Measurements from ENCODE around the gene EFCAB11. TPM values are rescaled to one million over a fixed set of nuclear protein-coding genes. Genes with fewer than 3 reads are reported as not detected.

EFCAB11 gene, protein sequence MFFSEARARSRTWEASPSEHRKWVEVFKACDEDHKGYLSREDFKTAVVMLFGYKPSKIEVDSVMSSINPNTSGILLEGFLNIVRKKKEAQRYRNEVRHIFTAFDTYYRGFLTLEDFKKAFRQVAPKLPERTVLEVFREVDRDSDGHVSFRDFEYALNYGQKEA
- total RNA-seq (ENCODE audit: insufficient read depth, low replicate concordance): 15.9 TPM

GRCh38 chr14:89954070-89955021 is at the start of gene EFCAB11:
TSS of gene EFCAB11 (minus strand) at chr14:89954730. CDS start at chr14:89954660, 70 bp downstream.
- peak; percentile 100 for DNase-seq (ENCODE audit: low spot score)

DNA sequence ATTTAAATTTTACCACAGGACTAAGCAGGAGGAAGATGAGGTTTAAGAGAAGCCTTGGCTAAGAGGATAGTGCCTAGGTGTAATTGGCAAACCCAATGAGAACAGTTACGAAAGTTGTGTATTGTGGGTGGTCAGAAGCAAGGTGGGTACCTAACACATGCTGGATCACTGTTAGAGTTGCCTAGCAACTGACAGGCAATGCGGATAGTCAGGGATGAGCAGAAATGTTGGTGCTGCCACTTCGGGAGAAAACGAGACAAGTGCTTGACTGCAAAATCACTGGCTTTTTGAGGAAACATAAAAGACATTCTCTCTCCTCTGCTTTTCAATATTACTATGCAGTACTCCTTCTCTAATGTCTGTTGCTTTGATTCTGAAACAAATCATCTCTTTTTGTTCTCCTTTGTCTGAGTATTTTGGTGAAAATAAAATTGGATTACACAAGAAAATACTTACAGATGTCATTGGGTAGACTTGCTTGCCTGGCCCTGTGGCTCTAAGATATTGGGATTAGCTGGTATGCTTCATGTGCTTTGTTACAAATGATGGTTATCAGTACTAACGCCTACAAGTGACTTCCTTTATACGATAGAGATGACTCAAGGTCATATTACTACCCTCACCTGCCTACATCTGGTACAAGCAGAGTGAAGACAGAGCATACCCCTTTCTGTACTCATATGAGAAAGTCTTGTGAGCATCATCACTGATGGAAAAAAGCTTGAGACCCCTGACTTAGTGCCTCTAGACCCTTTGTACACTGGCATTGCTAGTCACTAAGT is 49.2 kb upstream of the EFCAB11 start:
- DNase-seq (ENCODE audit: low spot score): no peak

DNA sequence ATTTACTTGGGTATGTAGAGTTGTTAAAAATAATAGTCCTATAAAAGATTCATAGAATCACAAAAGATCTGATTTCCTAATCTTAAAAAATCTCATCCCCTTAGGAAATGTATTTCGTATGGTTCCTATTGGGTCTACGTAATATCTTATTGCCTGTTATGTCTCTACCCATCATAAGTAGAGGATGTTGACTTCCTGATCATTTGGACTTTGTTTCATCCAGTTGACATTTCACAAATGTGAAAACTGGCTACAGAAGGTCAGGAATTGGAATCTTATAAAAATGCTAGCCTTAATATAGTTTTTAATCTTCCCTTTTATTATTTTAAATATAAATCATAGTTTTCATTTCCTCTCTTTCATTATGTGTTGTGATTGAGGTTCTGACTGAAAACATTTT is 46.4 kb upstream of the EFCAB11 start:
- no peak for DNase-seq (ENCODE audit: low spot score)

DNA sequence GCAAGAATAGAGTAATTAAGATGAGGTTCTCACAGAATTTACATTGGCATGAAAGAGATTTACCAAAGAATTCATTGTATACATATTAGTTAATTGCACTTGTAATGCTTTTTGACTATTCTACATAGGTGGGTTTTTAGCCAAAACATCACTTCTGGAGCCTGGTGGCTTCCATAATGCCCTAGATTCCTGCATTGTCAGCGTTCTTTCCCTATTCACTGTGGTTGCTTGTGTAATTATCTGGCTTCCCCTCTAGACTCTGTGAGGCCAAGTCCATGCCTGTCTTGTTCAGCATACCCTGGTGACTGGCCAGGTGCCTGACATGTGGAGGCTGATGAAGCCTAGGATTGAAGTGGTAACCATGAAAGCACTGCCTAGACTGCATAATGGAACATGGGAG is 42.4 kb upstream of the EFCAB11 start:
- no peak for DNase-seq (ENCODE audit: low spot score)

- DNase-seq (ENCODE audit: low spot score): no peak
Measured at GRCh38 chr14:89992273-89992672, 37.7 kb upstream of the EFCAB11 start.

DNA sequence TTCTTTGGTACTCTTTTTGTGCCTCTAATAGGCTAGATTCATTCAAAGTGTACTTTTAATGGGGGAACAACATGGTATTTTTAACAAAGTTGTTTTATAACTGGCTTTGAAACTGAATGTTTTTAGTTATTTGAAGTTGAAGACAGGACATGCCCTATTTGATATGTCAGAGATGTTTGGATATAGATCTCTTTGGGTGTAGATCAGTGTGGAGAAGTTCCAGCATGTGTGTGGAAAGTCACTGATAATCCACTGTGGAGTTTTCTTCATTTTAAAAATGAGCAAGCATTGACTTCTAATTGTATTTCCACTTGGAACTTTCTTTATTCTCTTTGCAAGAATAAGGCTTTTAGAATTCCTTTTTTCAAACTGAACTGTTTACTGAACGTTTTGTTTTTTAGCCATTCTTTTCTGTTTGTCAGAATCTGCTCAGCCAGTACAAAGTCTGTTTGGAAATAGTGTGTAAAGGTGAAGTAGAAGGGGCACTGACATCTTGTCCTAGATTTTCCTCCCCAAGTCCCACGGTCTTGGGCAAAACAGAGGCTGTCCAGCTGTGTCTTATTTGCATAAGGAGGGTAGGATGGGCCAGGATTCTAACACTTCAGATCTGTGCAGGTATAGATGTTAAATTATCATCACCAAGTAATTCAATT is 36.2 kb upstream of the EFCAB11 start:
- DNase-seq (ENCODE audit: low spot score): no peak

DNA sequence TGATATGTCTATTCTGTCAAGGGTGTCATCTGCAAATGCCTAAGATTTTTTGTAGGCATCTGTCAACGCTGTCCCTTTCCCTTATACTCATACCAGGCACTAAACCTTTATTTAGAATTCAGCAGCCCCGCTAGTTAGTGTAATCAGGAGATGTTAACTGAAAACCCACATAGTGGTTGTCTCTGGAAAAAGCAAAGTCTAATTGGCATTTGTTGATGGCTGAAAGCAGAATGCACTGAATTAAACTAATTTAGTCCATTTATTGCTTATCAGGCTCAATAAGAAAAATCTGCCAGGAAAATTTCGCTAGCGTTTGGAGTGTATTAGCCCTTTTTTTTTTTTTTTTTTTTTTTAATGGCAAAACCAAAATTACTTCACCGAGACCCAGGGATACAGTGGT is 35.7 kb upstream of the EFCAB11 start:
- DNase-seq (ENCODE audit: low spot score): no peak

GRCh38 chr14:89988787-89989186 is 34.3 kb upstream of the EFCAB11 start:
- no peak for DNase-seq (ENCODE audit: low spot score)

DNA sequence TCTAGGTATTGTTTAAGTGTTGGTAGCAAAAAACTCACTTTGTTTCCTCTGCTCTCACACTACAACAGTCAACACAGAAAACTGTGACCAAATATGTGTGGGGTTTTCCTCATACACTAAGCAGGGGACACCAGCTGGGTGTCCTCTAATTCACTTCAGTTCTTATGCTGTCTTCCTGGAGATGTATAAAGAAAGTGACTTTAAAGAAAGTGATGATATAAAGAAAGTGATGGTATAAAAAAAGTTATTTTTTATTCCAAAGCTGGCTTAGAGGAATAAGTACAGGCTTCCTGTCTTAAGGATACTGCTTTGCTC is 32.6 kb upstream of the EFCAB11 start:
- DNase-seq (ENCODE audit: low spot score): no peak

DNA sequence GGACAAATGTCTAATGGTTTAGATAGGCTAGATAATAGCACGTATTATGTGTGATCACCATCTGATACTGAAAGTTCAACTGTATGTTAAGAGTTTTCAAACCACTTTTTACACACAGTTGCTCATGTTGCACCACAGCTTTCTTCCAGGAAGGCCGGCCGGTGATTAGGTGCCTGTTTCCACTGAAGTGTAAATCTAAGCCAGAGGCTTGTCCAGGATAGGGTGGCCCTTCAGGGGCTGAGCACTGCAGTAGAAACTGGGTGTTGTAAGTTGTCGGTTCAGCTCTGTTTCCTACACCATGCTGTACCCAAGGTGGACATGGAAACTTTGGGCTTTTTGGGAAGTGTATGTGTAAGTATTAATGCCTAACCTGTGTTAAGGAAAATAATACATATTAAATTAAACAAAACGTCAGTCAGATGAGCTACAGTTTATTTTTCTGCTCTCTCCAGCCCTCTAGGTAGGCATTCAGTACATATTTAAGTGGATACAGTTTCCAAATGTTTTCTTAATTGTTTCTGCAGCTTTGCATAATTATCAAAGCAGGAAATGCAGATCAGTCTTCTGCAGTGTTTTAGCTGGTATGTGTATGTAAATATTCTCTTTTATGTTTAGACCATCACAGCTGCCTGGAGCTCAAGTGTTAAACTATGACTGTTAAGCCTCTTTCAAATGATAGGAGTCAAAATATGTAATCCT is 32.1 kb upstream of the EFCAB11 start:
- DNase-seq (ENCODE audit: low spot score): no peak

GRCh38 chr14:89983375-89983774 is 28.8 kb upstream of the EFCAB11 start:
- no peak for DNase-seq (ENCODE audit: low spot score)

- DNase-seq (ENCODE audit: low spot score): no peak
Measured at GRCh38 chr14:89978656-89979055, 24.1 kb upstream of the EFCAB11 start.

DNA sequence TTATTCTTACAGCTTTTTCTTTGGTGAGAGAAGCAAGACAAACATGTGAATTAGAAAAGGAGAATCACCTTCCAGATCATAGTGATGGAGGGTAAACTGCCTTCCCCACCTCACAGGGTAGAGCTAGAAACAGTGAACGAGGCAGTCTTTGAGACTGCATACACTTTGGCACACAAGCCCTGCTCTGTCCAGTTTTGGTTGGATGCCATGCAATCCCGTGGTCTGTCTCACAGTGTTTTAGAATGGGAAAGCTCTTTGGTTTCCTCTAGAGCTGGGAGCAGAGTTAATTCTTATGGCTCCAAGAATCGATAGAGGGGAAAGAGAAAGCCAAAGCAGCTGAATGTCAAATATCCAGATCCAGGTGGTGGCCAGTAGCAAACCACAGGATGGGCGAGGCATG is 23.1 kb upstream of the EFCAB11 start:
- DNase-seq (ENCODE audit: low spot score): no peak

DNA sequence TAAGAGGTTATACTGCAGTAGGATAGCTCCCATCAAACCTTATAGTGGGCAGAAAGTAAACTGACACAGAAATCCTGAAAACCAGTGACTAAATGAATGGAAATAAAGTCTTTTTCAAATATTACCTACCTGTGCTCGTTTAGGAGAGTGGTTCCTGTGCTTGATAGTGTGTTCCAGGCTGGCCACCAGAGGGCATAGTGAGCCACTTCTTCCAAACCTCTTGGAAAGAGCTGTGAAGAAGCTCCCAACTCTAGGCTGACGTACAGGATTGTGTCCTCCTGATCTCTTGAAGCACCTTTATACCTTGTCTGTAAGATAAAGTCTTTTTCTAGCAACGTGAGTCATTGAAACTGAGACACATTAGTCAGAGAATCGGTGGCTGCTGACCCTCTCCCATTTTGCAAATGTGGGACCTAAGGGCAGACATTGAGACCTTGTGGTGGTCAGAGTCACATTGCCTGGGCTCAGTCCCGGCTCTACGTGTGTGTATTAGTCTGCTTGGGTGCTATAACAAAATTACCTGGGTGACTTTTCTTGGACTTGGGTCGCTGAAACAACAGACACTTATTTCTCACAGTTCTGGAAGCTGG is 18.8 kb upstream of the EFCAB11 start:
- DNase-seq (ENCODE audit: low spot score): peak; percentile 72

DNA sequence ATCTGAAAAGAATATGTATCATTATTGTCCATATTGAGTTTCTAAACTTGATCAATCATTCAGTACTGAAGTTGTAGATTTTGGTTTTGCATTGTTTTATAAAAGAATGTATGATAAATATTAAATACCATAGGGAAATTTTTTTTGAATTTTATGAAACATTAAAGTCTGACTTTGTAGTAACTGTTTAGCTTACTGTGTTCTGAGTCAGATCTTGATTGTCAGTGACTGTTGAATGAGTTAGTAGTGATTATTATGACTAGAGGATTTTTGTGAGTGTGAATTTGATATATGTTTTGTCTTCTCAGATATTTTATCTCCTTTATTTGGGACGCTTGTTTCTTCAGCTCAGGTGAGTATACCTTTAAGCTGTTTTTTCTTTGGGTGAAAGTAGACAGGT is 11.3 kb upstream of the EFCAB11 start:
- DNase-seq (ENCODE audit: low spot score): no peak

GRCh38 chr14:89963288-89963978 is 8.9 kb upstream of the EFCAB11 start:
- DNase-seq (ENCODE audit: low spot score): no peak

GRCh38 chr14:89960914-89961313 is 6.4 kb upstream of the EFCAB11 start:
- no peak for DNase-seq (ENCODE audit: low spot score)

- DNase-seq (ENCODE audit: low spot score): no peak
Measured at GRCh38 chr14:89959853-89960445, 5.4 kb upstream of the EFCAB11 start.

GRCh38 chr14:89958966-89959365 is 4.4 kb upstream of the EFCAB11 start:
- DNase-seq (ENCODE audit: low spot score): peak; percentile 39

DNA sequence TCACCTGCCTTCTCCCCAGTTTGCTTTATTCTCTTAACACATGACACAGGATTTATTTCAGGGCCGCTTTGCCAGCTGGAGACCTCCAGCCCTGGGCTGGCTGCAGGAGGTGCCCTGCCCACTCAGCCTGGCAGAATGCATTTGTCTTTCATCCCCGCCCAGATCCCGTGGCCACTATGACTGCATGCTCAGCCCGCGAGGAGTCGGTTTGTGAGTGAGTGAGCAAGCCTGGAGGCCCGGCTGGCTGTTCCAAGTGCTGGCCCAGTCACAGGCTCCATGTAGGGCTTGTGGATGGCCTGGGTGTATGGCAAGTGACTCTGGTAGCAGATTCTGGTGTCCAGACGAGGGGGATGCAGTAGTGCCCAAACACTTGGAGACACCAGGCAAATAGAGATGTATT is 3.3 kb upstream of the EFCAB11 start:
- DNase-seq (ENCODE audit: low spot score): no peak

All from umbilical cord (tissue), 2 donors.